HEK293 (cell line): ENCODE data around the gene DNAJC12.

ENCODE experiments used
- CTCF ChIA-PET: fragments of 350-600 bp; formaldehyde crosslinking; extraction: SDS; loops from one replicate; lab custom pipeline; 2021; ENCODE audit warnings: antibody characterized with exemption; lab: Yijun Ruan, JAX
- POLR2A ChIA-PET: fragments of 300-600 bp; formaldehyde crosslinking; extraction: SDS; loops from one replicate; lab custom pipeline; 2020; ENCODE audit warnings: antibody characterized with exemption, inconsistent platforms; lab: Yijun Ruan, JAX
- H3K27ac ChIP-seq: fragments of 200-500 bp; sonication (Bioruptor generic); 2 replicates; pipeline ENCODE4 v1.5.1; 2014; ENCODE audit warnings: low read depth, low read length, control low read depth, inconsistent platforms; ENCODE audit errors: extremely low read depth
- H3K36me3 ChIP-seq, 2 experiments: fragments of 200-500 bp in 1 of 2; sonication (Bioruptor generic) in 1 of 2; 1 replicate in 1 of 2; 2 replicates in 1 of 2; pipeline ENCODE4 v1.5.1; 2014 to 2017; ENCODE audit warnings: inconsistent platforms in 2 of 2, low read length in 2 of 2; ENCODE audit not compliant: control insufficient read depth in 2 of 2, insufficient read depth in 1 of 2
- H3K4me1 ChIP-seq: fragments of 200-500 bp; sonication (Bioruptor generic); 2 replicates; pipeline ENCODE4 v1.5.1; 2014; ENCODE audit warnings: mild to moderate bottlenecking, low read length, inconsistent platforms; ENCODE audit not compliant: control insufficient read depth, insufficient read depth
- H3K4me3 ChIP-seq: 2 replicates; pipeline ENCODE4 v1.5.1; 2011; ENCODE audit warnings: low read depth, mild to moderate bottlenecking, control low read depth, low read length, moderate library complexity
- H3K9me3 ChIP-seq: fragments of 200-500 bp; sonication (Bioruptor generic); 2 replicates; pipeline ENCODE4 v1.5.1; 2014; ENCODE audit warnings: low read depth, low read length, inconsistent platforms; ENCODE audit not compliant: control insufficient read depth, insufficient read depth
- BCL11A ChIP-seq: fragments of 450-650 bp; formaldehyde crosslinking; IDR thresholded peaks from 2 replicates; pipeline ENCODE4 v1.5.1; 2016; ENCODE audit warnings: low read depth, missing biosample characterization, missing genetic modification characterization
- BCL6B ChIP-seq: fragments of 450-650 bp; formaldehyde crosslinking; IDR thresholded peaks from 2 replicates; pipeline ENCODE4 v1.5.1; 2017; ENCODE audit warnings: missing biosample characterization, missing genetic modification characterization
- FEZF1 ChIP-seq: fragments of 450-650 bp; formaldehyde crosslinking; IDR thresholded peaks from 2 replicates; pipeline ENCODE4 v1.5.1; 2016; ENCODE audit warnings: missing biosample characterization, missing genetic modification characterization
- GLI4 ChIP-seq: fragments of 450-650 bp; formaldehyde crosslinking; IDR thresholded peaks from 2 replicates; pipeline ENCODE4 v1.5.1; 2016; ENCODE audit warnings: missing biosample characterization, missing genetic modification characterization
- PATZ1 ChIP-seq: fragments of 450-650 bp; formaldehyde crosslinking; IDR thresholded peaks from 2 replicates; pipeline ENCODE4 v1.5.1; 2016; ENCODE audit warnings: missing biosample characterization, missing genetic modification characterization
- TRIM28 ChIP-seq: IDR thresholded peaks from 2 replicates; pipeline ENCODE4 v1.6.1; 2011; ENCODE audit warnings: low read length, control low read depth, borderline replicate concordance
- TSHZ1 ChIP-seq: fragments of 450-650 bp; formaldehyde crosslinking; IDR thresholded peaks from 2 replicates; pipeline ENCODE4 v1.5.1; 2016; ENCODE audit warnings: missing biosample characterization, missing genetic modification characterization, borderline replicate concordance
- ZNF18 ChIP-seq: fragments of 450-650 bp; formaldehyde crosslinking; IDR thresholded peaks from 2 replicates; pipeline ENCODE4 v1.5.1; 2016; ENCODE audit warnings: missing biosample characterization, missing genetic modification characterization
- ZNF214 ChIP-seq: fragments of 450-650 bp; formaldehyde crosslinking; IDR thresholded peaks from 2 replicates; pipeline ENCODE4 v1.5.1; 2017; ENCODE audit warnings: missing biosample characterization, mild to moderate bottlenecking, missing genetic modification characterization, borderline replicate concordance
- ZNF335 ChIP-seq: fragments of 450-650 bp; formaldehyde crosslinking; conservative IDR thresholded peaks from 2 replicates; pipeline ENCODE4 v1.5.1; 2016; ENCODE audit warnings: missing biosample characterization, missing genetic modification characterization
- ZNF391 ChIP-seq: fragments of 450-650 bp; formaldehyde crosslinking; IDR thresholded peaks from 2 replicates; pipeline ENCODE4 v1.5.1; 2016; ENCODE audit warnings: low read depth, missing biosample characterization, missing genetic modification characterization, borderline replicate concordance
- ZNF449 ChIP-seq: fragments of 450-650 bp; formaldehyde crosslinking; IDR thresholded peaks from 2 replicates; pipeline ENCODE4 v1.5.1; 2017; ENCODE audit warnings: missing biosample characterization, mild to moderate bottlenecking, missing genetic modification characterization, moderate library complexity
- ZNF513 ChIP-seq: fragments of 450-650 bp; IDR thresholded peaks from 2 replicates; pipeline ENCODE4 v1.5.1; 2018; ENCODE audit warnings: missing biosample characterization, missing genetic modification characterization
- ZNF558 ChIP-seq: fragments of 450-650 bp; formaldehyde crosslinking; IDR thresholded peaks from 2 replicates; pipeline ENCODE4 v1.5.1; 2016; ENCODE audit warnings: missing biosample characterization, missing genetic modification characterization
- ZNF561 ChIP-seq: fragments of 450-650 bp; IDR thresholded peaks from 2 replicates; pipeline ENCODE4 v1.5.1; 2018; ENCODE audit warnings: missing biosample characterization, missing genetic modification characterization, borderline replicate concordance
- ZNF585B ChIP-seq: fragments of 450-650 bp; formaldehyde crosslinking; IDR thresholded peaks from 2 replicates; pipeline ENCODE4 v1.5.1; 2016; ENCODE audit warnings: missing biosample characterization, missing genetic modification characterization
- ZNF621 ChIP-seq: fragments of 450-650 bp; formaldehyde crosslinking; IDR thresholded peaks from 2 replicates; pipeline ENCODE4 v1.5.1; 2017; ENCODE audit warnings: missing biosample characterization, missing genetic modification characterization
- ZNF660 ChIP-seq: fragments of 450-650 bp; IDR thresholded peaks from 2 replicates; pipeline ENCODE4 v1.5.1; 2018; ENCODE audit warnings: missing biosample characterization, mild to moderate bottlenecking, missing genetic modification characterization
- ZNF692 ChIP-seq: fragments of 450-650 bp; formaldehyde crosslinking; IDR thresholded peaks from 2 replicates; pipeline ENCODE4 v1.5.1; 2016; ENCODE audit warnings: missing biosample characterization, missing genetic modification characterization
- ZNF777 ChIP-seq: fragments of 450-650 bp; formaldehyde crosslinking; IDR thresholded peaks from 2 replicates; pipeline ENCODE4 v1.5.1; 2017; ENCODE audit warnings: missing biosample characterization, missing genetic modification characterization, borderline replicate concordance
- ZNF837 ChIP-seq: fragments of 450-650 bp; formaldehyde crosslinking; IDR thresholded peaks from 2 replicates; pipeline ENCODE4 v1.5.1; 2016; ENCODE audit warnings: missing biosample characterization, missing genetic modification characterization
- ZSCAN5A ChIP-seq: fragments of 450-650 bp; formaldehyde crosslinking; IDR thresholded peaks from 2 replicates; pipeline ENCODE4 v1.5.1; 2016; ENCODE audit warnings: missing biosample characterization, missing genetic modification characterization

DNAJC12 gene

GRCh38 chr10:67815571-67816059, 22.4 kb downstream of the DNAJC12 start:
- Histone ChIP-seq H3K4me1 (no peaks in the 10 kb centered on the region), H3K36me3 (peaks cover 0 to 3% of the 10 kb centered on the region in 2 experiments; a peak in 1 of 3 replicates), H3K4me3 (no peak overlapping the region), H3K9me3 (no peaks in the 10 kb centered on the region), H3K27ac (no peak overlapping the region)
- ChIA-PET CTCF (interaction anchor here (0.6 to 1.0 kb wide), 2 partner anchors 188 to 509 kb away, joined by 3 to 4 read pairs; no protein-coding TSS in a partner anchor), POLR2A (interaction anchor here (0.9 kb wide), 1 partner anchor 516 kb away, joined by 3 read pairs; the partner anchor contains the start of gene HNRNPH3)
- TF ChIP-seq BCL11A = 0 out of 2 replicates have a peak, but pooled peaks have one; percentile 12
- no peak for TF ChIP-seq ZNF391 (tag by site-specific recombination)
- TF ChIP-seq ZNF777 (tag by site-specific recombination) = no peak
- no peak for TF ChIP-seq ZSCAN5A
- no peak for TF ChIP-seq PATZ1 (tag by site-specific recombination)
- TF ChIP-seq ZNF18 (tag by site-specific recombination) = no peak
- TF ChIP-seq ZNF513 (tag by site-specific recombination) = 0 out of 2 replicates have a peak, but pooled peaks have one; percentile 13
- TF ChIP-seq ZNF449 (tag by site-specific recombination) = peak; percentile 42; the same call in 1 of the 2 replicates
- 0 out of 2 replicates have a peak, but pooled peaks have one; percentile 33 for TF ChIP-seq TSHZ1 (tag by site-specific recombination)
- TF ChIP-seq ZNF561 (tag by site-specific recombination) = no peak
- peak; percentile 42 for TF ChIP-seq ZNF335
- TF ChIP-seq ZNF585B (tag by site-specific recombination) = no peak
- no peak for TF ChIP-seq ZNF214 (tag by site-specific recombination)
- no peak for TF ChIP-seq TRIM28
- no peak for TF ChIP-seq ZNF837 (tag by site-specific recombination)
- TF ChIP-seq ZNF692 (tag by site-specific recombination) = peak; percentile 70
- no peak for TF ChIP-seq ZNF621 (tag by site-specific recombination)
- TF ChIP-seq GLI4 = no peak
- 0 out of 2 replicates have a peak, but pooled peaks have one; percentile 17 for TF ChIP-seq ZNF558 (tag by site-specific recombination)
- TF ChIP-seq FEZF1 (tag by site-specific recombination) = peak; percentile 67; the same call in 1 of the 2 replicates
- 0 out of 2 replicates have a peak, but pooled peaks have one; percentile 48 for TF ChIP-seq BCL6B (tag by site-specific recombination)
- peak; percentile 36 for TF ChIP-seq ZNF660
